Measurements from ENCODE around the gene ILKAP.

The ILKAP gene, protein sequence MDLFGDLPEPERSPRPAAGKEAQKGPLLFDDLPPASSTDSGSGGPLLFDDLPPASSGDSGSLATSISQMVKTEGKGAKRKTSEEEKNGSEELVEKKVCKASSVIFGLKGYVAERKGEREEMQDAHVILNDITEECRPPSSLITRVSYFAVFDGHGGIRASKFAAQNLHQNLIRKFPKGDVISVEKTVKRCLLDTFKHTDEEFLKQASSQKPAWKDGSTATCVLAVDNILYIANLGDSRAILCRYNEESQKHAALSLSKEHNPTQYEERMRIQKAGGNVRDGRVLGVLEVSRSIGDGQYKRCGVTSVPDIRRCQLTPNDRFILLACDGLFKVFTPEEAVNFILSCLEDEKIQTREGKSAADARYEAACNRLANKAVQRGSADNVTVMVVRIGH

DNA sequence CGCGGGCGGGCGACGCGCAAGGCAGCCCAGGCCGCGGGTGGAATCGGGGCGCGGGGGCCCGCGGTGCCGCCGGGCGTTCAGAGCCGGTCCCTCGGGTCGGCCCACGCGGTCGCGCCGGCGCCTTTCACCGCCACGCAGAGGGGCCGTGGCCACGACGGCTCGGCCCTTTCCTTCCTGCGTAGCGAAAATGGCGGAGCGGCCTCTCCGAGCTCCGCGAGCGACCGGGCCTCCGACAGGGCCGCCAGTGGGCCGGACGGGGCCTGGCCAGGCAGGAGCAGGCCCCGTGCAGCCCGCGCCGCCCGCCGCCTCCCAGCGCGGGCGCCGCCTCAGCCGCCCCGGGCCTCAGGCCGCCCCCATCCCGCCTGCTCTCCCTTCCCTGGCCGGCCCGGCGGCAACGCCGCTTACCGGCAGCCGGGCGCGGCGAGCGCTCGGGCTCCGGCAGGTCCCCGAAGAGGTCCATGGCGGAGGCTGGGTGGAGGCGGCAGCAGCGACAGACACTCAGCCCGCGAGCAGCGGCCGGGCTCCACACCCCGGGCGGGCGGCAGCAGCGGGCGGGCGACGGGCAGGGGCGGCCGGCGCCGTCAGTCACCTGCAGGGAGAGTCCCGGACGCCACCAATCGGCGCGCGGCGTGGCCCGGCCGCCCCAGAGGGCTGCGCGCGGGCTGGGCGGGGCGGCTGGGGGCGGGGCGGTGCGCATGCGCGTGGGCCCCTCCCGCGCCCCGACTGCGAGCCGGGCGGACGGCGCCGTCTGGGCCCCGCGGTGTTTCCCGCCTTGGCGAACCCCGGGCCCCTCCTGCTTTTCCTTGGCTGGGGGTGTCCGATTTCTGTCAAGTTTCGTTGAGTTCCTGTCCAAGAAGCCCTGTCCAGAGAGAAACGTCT is at the start of gene ILKAP:
ILKAP (minus strand) TSS at position 602 of the 879 bp plus-strand sequence; CDS start at position 460, 142 bp downstream.
- peak; percentile 89 to 91 for DNase-seq

DNA sequence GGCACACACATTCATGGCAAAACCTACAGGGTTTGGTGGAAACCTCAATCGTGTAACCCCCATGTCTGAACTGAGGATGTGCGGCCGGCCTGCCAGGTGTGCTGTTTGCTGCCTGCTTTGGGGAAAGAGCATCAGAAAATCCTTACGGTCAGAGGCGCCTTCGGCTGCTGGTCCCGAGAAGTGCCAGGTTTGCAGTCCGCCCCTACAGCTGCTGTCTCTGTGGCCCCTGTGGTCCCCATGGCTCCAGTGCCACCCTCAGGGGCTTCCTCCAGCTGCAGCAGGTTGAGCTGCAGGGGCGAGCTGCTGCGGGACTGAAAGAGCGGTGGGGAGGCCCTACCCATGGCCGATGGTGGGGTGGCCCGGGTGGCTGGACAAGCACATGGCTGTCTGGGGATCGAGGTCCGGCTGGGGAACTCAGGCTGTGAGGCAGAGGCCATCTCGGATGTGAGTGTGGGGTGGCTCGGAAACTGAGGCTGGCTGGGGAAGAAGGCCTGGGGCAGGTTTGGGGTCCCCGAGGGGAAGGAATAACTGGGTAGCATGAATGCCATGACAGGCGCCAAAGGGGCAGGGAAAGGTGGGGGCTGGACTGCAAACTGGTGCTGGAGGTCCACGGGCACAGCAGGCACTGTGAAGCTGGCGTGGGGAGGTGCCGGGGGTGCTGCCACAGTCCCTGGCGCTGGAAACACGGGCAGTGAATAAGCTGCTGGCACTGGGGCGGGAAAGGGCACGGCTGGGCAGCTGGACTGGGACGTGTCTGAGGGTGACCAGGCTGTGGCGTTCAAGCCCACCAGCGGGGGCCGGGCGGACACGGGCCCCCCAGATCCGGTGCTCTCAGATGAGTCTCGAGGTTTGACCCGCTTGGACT is 49.5 kb upstream of the ILKAP start:
- DNase-seq = no peak

DNA sequence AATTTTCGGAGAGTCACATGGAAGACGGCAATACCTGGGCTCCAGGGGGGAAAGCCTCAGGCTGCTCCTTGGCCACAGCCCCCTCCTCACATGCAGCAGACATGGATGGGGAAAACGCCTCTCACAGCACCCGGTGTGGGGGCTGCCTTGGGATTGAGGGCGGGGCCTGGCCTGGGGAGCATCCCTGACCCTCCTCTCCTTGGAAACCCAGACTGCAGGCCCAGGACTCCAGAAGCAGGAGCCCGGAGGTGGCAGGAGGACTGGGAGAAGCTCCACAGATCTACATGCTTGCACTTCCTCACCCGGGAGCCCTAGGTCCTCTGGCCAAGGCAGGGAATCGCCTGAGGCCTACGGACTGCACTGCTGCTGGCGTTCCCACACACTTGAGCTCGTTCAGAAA is 48.5 kb upstream of the ILKAP start:
- DNase-seq = no peak

DNA sequence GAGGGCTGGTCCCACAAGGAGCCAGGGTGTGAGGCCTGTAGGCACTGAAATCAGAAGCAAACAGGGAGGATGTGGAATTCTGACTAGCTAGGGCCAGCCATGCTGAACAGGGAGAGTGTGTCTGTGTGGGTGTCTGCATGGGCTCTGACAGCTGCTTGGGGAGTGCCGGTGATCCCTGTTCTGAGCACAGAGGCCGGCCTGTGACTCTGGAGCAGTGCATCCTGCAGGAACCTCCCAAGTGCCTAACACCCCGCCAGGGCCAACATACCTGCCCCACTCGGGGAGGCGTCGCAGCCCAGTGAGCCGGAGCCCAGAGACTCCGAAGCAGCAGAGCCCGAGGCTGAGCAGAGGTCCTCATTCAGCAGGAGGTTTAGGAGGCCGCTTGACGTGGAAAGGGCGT is 47.8 kb upstream of the ILKAP start:
- DNase-seq = no peak

DNA sequence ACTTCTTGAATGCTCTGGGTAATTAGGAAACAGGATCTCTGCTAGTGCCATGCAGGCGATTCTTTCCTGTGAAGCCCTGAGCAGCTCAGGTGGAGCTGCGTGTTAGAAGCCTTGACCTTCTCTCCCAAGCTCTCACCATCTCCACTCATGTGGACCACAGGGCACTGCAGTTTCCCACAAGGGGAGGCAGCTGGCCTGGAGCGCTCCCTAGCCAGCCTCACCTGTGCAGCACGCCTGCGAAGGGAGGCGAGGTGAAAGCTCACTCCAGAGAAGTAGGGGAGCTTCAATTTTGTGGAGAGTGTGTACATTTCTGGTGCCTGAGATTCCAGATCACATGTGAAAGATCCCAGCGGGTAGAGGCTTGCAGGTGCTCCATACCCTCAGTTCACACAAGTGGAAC is 47.4 kb upstream of the ILKAP start:
- no peak for DNase-seq

DNA sequence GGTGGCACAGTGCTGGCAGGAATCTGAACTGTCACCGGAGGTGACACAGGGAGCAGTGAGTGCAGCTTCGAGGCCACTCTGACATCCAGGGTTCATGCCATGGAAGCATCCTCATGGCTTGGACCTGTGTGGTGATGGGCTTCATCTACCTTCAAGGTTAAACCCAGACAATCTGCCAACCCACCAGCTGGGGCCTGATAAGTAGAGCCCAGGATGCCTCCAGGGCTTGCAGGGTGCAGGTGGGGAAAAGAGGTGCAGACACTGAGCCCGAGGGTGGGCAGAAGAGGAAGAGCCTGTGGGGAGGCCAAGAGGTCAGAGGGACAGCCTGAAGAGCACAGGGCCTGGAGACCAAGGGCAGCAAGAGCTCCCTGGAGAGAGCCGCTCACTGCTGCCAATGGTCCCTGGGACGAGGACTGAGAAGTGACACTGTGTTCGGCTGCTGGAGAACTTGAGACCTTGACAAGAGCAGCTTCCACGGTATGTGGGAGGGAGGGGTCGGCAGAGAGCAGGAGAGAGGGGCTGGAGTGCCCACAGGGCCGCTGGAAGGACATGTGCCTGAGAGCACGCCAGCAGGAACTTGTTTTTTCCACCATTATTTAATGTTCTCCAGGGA is 44.5 kb upstream of the ILKAP start:
- DNase-seq = no peak

DNA sequence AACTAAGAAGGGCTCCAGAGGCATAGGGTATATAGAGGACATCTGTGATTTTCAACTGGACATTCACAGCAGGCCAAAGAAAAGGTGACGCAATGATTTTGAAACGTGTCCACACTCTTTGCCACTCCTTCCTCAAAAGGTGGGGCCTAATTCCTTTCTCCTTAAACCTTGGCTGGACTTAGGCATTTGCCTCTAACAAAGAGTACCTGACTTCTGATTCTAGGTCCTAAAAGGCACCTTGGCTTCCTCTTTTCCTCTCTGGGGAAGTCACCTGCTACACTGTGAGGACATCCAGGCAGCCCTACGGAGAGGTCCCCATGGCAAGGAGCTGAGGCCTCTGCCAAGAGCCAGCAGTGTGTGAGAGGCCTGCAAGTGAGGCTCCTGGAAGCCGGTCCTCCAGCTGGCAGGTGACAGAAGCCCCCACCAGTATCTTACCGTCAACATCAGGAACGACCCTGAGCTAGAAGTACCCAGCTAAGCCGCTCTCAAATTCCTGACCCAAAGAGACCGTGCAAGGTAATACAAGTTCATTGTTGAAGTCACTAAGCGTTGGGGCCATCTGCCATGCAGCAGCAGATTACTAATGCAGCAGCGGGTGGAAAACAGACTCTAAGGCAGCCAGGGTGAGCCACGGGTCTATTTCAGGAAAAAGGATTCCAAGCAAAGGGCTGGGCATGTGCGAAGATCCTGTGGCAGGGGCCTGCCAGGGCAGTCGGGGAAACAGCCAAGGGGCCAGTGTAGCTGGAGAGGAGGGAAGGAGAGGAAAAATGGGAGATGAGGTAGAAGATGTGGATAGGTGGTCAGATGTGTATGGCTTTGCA is 43.7 kb upstream of the ILKAP start:
- DNase-seq = no peak

DNA sequence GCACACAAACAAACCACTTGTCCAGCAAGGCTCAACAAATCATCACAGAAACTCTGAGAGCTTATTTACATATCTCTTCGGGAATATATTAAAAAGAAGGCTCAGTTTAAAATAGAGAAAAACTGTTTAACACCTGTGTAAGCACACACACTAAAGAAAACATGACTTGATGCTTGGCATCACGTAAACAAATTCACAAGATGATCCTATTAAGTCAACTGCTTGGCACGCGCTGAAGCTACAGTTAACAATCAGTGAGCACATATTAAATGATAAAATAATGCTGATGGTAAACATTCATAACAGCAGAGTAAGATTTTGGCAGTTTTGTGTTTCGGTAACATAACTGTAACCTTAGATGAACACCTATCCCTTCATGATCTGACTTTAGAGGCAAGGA is 40.7 kb upstream of the ILKAP start:
- no peak for DNase-seq

DNA sequence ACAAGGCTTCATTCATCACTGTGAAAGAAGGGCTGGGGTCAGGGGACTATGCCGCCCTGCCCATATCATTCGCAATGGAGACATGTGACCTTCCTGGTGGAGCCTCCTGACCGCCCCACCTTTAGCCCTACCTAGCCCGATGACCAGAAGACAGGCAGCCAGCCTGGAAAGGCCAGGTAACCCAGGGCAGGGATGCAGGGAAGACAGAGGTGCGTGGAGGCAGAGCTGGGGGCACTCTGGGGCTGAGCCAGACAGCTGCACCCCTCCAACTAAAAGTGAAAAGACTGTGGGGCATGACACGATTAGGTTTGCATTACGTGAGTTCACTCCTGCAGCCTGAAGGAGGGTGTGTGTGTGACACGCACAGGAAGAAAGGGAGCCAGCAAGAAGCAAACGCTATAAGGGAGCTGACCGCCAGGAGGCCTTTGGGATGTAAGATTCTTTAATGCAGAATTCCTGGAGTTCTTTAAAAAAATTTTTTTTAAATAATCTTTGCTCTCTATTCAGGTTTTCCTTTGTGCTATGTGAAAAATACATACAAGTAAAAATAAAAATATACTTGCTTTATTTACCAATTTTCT is 40.1 kb upstream of the ILKAP start:
- no peak for DNase-seq

DNA sequence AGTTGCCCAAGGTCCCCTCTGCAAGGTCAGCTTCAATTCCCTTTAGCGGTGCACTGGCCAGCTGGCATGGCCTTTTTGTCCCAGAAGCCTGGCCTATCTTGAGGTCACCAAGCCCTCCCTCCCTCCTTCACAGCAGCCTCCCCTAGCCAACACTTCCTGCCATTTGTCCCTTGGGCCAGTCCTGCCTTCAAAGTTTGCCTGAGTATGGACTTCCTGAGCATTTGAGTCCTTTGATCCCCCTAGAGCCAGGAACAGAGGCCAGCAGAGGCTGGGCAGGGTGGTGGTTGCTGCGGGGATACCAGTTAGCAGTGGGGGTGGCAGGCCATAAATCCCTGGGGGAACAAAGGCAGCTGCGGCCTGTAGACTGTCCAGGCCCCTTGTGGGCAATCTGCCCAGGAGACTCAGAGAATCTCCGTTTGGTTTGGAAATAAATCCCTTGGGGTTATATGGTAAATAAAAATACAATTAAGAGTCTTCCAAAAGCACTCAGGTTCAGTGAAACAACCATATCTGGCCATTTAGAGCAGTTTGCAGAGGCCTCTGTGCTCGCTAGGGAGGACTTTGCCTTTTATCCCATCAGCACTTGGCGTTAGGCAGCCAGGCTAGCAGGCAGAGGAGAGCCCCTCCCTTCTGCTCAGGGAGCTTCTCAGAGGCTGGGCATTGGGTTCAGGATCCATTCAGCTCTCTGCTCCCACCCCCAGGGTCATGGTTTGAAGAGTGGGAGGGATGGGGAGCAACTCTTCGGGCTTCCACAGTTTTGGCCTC is 39.4 kb upstream of the ILKAP start:
- no peak for DNase-seq

DNA sequence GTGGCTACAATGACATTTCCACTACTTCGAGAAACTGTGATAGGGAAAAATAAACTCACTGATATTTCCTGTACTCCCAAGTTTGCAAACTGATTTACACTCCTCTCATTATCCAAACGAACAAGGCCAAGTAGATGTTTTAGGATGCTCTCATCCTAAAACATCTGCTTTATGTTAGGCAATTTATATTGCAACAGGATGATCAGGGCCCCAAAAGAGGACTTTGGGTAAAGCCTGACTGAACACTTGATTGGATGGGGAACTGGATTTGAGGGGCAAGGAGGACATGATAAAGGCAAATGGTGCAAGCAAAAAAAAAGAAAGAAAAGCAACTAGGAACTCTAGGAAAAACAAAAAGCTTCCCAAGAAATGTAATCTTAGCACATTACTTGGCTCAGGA is 38.5 kb upstream of the ILKAP start:
- no peak for DNase-seq

DNA sequence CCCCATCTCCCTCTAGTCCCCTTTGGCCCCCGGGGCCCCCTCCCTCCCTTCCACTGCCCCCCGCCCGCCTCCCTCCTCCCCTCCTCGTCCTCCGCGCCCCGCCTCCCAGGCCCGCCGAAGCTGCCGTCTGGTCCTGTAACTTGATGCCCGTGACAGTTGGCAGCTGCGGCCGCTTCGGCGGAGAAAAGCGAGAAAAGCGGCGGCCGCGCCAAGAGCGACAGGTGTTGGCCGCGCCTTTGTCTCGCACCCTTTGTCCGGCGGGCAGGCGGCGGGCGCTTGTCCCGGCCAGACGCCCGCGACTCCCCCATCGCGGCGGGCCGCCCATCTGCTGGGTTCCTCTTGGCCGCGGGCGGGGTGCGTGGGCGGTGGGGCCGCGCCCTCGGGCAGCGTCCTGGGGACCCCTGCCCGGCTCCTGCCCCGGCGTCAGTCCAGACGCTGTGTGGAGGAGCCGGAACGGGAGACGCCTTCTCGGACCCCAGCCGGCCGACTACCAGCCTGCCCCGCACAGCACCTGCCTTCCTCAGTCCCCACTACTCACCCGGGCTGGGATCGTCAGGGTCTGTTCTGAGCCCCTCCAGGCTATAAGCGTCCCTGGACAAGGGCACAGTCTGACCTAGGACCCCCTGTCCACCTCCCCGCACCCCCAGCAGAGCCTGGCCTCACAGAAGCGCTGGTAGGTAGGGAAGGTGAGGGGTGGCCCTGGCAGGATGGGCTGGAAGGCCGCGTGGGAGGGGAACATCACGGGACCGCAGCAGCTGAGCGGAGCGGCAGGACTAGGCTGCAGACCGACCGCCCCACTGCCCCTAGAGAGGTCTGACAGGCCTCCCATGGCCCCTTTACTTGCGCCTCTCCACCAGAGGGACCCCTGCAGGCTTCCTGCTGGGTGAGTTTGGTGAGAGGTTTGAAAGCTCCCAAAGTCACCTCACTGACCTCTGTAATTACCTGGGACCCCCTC is 37.5 kb upstream of the ILKAP start:
- peak in 1 of 2 donors; percentile 15 for DNase-seq

DNA sequence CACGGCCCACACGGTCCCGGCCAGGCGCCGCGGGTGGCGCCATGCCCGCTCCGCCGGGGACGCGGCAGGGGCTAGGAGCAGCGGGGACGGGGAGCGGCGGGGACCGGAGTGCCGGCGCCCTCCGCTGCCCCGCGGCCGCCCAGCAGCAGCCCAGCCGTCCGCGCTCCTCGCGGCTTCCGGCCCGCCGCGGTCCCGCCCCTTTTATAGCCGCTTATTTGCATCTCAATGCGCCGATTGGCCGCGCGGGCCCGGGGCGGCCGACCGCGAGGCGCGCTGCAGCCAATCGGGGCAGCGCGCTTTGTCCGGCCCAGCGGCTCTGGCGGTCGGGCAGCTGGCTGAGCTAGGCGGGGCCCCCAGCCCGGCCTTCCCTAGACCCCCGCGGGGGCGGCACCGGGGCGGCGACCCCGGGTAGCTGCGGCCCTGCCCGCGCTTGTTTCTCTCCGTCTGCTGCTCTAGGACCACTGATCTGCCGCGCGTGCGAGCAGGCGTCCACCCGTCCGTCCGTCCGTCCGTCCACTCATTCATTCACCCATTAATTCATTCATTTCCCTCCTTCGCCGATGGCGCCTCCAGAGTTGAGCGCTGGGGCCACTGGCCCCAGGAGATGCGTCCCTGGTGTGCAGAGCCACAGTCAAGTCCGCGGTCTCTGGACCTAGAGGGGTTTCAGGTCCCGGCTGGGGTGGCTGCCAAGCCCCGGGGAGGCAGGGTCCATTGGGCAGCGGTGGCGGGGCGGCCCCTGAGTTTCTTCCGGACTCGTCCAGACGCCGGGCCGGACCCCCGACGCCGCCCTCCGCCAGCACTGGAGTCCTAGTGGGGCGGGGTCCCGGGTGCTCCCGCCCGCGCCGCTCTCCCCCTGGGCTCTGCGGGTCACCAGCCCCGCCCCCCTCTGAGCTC is 36.6 kb upstream of the ILKAP start, which contains the start of gene HES6:
HES6 (minus strand) TSS at position 176 of the 894 bp plus-strand sequence; CDS start at position 43, 133 bp downstream.
- peak; percentile 77 to 79 for DNase-seq

DNA sequence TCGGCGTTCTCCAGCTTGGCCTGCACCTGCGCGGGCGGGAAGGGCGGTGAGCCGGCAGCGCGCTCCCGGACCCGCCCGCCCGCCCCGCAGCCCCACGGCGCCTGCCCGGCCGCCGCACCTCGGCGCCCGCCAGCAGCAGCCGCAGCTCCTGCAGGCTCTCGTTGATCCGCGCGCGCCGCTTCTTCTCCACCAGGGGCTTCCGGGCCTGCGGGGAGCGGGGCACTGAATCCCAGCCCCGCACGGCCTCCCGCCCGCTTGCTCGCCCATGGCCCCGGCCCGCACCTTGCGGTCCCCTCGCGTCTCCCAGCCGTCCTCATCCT is 36.0 kb upstream of the ILKAP start:
- no peak for DNase-seq

DNA sequence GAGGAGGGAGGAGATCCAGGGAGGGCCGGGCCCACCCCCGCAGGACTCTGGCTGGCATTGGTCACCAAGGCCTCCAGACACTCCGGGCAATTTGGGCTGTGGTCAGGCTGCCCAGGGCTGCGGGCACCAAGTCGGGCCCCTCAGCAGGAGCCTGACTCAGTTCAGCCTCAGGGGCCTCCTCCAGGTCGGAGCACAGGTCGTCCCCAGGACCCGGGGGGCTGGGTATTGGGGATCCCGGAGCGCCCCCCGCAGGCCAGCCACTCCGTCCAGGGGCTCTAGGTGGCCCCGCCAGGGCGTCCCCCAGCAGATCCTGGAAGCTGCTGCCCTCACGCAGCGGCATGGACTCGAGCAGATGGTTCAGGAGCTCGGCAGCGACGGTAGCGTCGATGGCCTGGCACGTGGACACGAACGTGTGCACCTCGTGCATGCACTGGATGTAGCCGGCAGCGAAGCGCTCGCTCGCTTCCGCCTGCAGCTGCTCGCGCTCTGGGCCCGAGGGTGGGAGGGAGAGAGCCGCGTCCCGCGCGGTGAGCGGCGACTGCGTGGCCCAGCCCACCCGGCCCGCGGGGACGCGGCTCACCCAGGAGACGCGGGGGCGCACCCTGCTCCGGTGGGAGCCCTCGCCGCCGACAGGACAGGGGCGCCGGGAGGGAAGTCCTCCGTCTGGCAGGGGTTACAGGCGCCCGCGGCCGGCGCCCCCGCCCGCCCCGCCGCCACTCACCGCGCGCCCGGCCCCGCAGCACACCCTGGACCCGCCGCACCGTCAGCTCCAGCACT is 35.5 kb upstream of the ILKAP start:
- DNase-seq = peak; percentile 31 to 35

DNA sequence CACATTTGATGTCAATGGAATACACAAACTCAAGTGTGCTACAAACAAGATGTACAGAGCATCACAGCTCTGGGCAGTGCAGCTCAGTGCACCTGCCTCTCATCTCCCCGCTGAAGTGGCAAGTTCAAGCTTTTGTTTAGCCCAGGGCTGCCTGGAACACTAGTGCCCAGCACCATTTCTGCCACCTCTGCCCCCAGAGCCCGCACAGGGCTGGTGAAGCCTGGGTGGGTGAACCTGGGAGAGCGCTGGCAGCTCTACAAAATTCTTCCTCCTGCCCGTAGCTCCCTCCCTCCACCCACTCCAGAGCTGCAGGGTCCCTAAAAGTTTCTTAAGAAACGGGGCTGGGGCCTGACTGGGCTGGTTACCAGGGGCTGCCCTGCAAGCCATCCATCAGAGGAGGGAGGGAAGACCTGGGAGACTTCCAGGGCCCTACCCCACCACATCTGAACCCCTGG is 34.8 kb upstream of the ILKAP start:
- DNase-seq = no peak

DNA sequence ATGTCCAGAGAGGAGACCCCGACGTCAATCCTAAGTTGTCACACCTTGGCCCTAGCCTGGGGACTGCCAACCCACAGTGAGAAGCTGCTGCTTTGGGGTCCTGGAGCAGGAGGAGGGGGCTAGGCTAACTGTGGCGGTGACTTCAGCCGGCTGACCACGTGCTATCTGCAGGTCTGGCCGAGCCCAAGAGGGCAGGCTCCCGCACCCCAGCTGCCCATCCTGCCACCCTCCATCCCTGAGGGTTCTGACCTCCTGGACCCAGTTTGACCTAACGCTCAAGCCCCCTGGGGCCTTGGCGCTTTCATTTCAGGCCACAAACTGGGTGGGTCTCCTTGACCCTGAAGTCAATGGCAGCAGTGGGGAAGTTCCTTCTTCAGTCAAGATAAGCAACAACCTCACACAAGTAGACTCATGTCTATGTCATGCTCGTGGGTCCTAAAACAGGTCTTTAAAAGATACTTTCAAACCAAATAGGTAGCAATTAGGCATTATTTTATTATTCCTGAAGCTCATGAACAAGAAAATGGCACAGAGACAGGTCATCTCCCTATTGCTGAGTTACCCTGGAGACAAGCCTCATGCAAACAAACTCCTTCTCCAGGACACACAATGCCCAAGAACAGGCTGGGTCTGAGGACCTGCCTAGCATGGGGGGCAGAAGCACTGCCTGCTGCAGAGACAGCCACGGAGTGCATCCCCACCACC is 34.1 kb upstream of the ILKAP start:
- DNase-seq = no peak

Data from CD4-positive, alpha-beta T cell treated with Interleukin-4 for 1 hour (primary cell).